Endothelial cell (in vitro differentiated cells): ENCODE data around the gene TBC1D20. TPM values are rescaled to one million over a fixed set of nuclear protein-coding genes. Genes with fewer than 3 reads are reported as not detected.

Experiments used
- DNase-seq: peaks from one replicate; pipeline ENCODE4 v3.0.0; 2021; ENCODE audit warnings: low spot score
- H3K27ac Mint-ChIP-seq: one replicate; pipeline ENCODE4 v1.8.0; 2021; ENCODE audit warnings: mixed read lengths, inconsistent platforms; ENCODE audit not compliant: unreplicated experiment
- H3K27me3 Mint-ChIP-seq: one replicate; pipeline ENCODE4 v1.8.0; 2021; ENCODE audit warnings: mild to moderate bottlenecking, moderate library complexity, mixed read lengths, inconsistent platforms; ENCODE audit not compliant: unreplicated experiment
- H3K36me3 Mint-ChIP-seq: one replicate; pipeline ENCODE4 v1.8.0; 2021; ENCODE audit warnings: mild to moderate bottlenecking, low read depth, mixed read lengths, inconsistent platforms; ENCODE audit not compliant: unreplicated experiment
- H3K4me1 Mint-ChIP-seq: one replicate; pipeline ENCODE4 v1.8.0; 2021; ENCODE audit warnings: mild to moderate bottlenecking, mixed read lengths, inconsistent platforms; ENCODE audit not compliant: unreplicated experiment
- H3K4me3 Mint-ChIP-seq: one replicate; pipeline ENCODE4 v1.8.0; 2021; ENCODE audit warnings: mild to moderate bottlenecking, mixed read lengths, inconsistent platforms; ENCODE audit not compliant: unreplicated experiment
- H3K9me3 Mint-ChIP-seq: one replicate; pipeline ENCODE4 v1.8.0; 2021; ENCODE audit warnings: mixed read lengths, inconsistent platforms; ENCODE audit not compliant: unreplicated experiment
- total RNA-seq: library from RNA; stranded (reverse); fragmentation: NEBNext Ultra II Directional; extraction: Animal tissue kit (Norgen Biotek cat#: 25700); gene quantifications from one replicate; pipeline ENCODE4 v1.2.1, GENCODE V29; 2021; ENCODE audit not compliant: unreplicated experiment
- TF ChIP-seq, protein P1 (sequence below): fragments of 200-600 bp; sonication (generic); IDR thresholded peaks from one replicate; pipeline ENCODE4 v1.5.0; 2021; ENCODE audit warnings: antibody characterized with exemption; ENCODE audit not compliant: unreplicated experiment

The TBC1D20 gene
- total RNA-seq, 1 donor from 2014 or later = 29.9 TPM

DNA sequence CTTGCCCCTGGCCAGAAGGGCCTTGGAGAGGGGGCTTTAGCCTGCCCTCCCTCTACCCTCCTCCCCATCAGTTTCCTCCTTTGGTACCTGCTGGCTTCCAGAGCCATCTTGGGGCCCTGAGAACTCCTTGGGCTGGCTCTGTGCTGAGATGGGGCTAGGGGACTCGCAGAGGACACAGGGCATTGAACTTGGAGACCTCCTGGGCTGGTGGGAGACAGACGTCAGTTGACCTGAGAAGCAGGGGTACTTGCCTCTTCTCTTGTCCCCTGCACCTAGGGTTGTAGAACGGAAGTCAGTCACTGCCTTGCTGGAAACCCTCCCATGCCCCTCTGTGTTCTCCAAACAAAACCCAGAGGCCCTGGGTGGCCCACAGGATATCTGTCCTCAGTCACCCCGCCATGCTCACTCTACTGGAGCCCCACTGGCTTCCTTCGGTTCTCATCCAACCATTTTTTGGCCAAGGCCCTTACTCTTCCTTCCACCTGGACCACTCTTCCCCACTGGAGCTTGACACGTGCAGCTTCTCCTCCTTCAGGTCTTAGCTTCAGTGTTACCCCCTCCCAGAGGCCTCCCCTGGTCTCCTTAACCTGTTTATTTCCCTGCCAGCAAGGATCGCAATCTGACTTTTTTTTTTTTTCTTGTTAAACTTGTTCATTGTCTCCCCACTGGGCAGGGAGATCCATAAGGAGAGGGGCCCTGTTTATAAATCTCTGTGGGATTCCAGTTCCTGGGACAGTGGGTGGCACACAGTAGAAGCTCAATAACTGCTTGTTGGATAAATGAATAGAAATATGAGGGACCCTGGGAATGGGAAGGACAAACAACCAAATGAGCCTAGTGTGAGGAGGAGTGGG, 53.3 kb downstream of the TBC1D20 start:
- Mint-ChIP-seq H3K36me3 (peaks cover 33% of the 10 kb centered on the region), H3K4me3 (peak overlapping the region; percentile 93), H3K4me1 (peaks cover 22% of the 10 kb centered on the region), H3K9me3 (no peaks in the 10 kb centered on the region), H3K27ac (peak overlapping the region; percentile 48), H3K27me3 (peaks cover 9% of the 10 kb centered on the region)
- DNase-seq = no peak
- TF ChIP-seq, protein P1, sequence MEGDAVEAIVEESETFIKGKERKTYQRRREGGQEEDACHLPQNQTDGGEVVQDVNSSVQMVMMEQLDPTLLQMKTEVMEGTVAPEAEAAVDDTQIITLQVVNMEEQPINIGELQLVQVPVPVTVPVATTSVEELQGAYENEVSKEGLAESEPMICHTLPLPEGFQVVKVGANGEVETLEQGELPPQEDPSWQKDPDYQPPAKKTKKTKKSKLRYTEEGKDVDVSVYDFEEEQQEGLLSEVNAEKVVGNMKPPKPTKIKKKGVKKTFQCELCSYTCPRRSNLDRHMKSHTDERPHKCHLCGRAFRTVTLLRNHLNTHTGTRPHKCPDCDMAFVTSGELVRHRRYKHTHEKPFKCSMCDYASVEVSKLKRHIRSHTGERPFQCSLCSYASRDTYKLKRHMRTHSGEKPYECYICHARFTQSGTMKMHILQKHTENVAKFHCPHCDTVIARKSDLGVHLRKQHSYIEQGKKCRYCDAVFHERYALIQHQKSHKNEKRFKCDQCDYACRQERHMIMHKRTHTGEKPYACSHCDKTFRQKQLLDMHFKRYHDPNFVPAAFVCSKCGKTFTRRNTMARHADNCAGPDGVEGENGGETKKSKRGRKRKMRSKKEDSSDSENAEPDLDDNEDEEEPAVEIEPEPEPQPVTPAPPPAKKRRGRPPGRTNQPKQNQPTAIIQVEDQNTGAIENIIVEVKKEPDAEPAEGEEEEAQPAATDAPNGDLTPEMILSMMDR = no peak

DNA sequence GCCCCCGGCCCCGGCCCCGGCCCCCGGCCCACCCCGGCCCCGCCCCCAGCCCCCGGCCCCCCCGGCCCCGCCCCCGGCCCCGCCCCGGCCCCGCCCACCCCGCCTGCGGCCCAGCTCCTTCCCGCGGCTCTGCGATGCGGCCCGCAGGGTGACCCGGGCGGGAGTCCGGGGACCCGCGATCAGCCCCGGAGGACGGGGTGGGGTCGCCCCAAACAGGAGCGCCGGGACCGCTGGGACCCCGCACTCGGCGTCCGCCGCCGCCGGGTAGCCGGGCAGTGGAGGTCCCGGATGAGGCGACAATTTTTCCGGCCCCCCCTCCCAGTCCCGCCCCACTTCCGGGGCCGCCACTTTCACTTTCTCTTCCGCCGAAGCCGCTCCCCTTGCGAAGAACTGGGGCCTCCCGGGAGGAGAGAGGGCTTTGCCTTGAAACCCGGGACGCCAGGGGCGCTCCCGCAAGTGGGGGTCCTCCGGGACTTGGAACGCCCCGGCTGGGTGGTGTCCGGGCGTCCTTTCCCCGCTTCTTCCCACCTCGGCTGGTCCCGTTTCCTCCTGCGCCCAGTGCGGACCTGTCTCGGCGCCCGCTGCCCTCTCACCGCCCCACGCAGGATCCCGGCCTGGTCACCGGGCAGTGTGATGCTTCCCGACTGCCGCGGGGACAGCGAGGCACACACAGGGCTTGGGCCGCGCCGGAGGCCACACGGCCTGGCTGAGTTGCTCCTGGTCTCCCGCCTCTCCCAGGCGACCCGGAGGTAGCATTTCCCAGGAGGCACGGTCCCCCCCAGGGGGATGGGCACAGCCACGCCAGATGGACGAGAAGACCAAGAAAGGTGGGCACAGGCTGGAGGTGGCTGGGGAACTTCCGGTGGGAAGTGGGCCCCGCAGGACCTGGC, 54.1 kb downstream of the TBC1D20 start, which contains the start of gene RBCK1:
Gene RBCK1, plus strand, starts transcription at position 347 of the 890 bp plus-strand sequence. Its CDS starts 459 bp downstream, at position 806.
- peaks cover 20% of the 10 kb centered on the region for H3K4me1 Mint-ChIP-seq
- H3K27ac Mint-ChIP-seq = peak within 1 kb of the TSS; percentile 76
- H3K36me3 Mint-ChIP-seq = peaks cover 33% of the 10 kb centered on the region
- peak within 1 kb of the TSS; percentile 96 for H3K4me3 Mint-ChIP-seq
- H3K27me3 Mint-ChIP-seq = peaks cover 9% of the 10 kb centered on the region
- peak; percentile 55 for DNase-seq
- TF ChIP-seq, protein P1 = no peak
- no peaks in the 10 kb centered on the region for H3K9me3 Mint-ChIP-seq

DNA sequence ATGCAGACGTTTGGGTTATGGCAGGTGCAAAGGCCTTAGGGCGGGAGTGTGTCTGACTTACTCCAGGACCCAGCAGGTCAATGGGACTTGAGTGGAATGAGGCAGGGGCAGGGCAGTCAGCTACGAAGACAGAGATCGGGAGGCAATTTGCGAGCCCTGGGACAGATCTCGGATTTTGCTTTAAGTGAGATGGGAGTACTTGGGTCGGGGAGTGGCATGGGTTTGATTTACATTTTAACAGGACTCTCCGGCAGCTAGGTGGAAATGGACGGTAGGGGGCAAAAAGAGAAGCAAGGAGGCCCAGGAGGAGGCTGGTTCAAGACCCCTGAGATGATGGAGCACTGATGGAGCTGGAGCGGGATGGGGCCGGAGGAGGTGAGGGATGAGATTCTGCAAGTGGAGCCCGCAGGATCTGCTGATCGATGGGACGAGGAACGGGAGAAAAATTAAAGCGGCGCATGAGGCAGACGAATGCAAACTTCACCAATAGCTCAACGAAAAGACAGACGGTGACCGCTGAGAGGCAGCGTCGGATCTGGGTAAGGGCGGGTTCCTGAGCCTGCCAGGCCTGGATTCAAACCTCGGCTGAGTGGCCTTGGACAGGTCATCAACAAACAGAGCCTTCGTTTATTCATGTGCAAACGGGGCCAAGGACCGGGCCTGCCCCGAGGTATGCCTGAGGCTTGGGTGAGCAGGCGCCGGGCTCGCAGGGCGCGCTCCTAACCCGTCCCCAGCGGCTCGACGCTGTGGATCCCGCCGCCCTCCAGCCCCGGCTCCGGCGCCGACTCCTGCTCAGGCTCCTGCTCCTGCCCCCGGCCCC, 55.0 kb downstream of the TBC1D20 start:
- H3K4me3 Mint-ChIP-seq = peak overlapping the region; percentile 96
- DNase-seq = peak; percentile 73
- peak overlapping the region; percentile 76 for H3K27ac Mint-ChIP-seq
- H3K27me3 Mint-ChIP-seq = peaks cover 9% of the 10 kb centered on the region
- peaks cover 29% of the 10 kb centered on the region for H3K36me3 Mint-ChIP-seq
- TF ChIP-seq, protein P1 = no peak
- H3K4me1 Mint-ChIP-seq = peaks cover 20% of the 10 kb centered on the region
- no peaks in the 10 kb centered on the region for H3K9me3 Mint-ChIP-seq

DNA sequence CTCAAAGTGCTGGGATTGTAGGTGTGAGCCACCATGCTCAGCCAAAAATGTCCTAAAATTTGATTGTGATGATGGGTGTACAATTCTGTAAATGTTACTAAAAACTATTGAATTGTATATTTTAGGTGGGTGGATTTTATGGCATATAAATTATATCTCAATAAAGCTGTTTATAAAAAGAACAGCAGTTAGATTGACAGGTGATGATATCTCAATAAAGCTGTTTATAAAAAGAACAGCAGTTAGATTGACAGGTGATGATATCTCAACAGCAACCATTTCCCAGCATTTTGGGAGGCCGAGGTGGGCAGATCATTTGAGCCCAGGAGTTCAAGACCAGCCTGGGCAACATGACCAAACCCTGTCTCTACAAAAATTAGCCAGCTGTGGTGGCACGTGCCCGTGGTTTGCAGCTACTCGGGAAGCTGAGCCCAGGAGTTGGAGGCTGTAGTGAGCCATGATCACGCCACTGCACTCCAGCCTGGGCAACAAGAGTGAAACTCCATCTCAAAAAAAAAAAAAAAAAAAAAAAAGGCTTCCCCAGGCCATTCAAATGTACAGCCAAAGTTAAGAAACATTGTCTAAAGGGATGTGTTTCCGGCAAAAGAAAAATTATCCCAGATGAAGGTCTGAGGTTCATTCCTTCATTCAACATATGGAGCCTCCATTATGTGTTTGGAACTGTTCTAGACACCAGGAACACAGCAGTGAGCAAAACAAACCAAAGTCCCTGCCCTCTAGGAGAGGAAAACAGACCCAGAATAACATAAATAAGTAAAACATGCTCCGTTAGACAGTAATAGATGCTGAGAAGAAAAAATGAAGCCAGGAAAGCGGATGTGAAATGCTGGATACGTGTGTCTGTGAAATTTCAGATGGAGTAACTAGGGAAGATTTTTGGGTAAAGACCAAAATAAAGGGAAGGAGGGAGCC, 55.9 kb downstream of the TBC1D20 start:
- DNase-seq = no peak
- Mint-ChIP-seq H3K27me3 (peaks cover 9% of the 10 kb centered on the region), H3K27ac (peak overlapping the region; percentile 76), H3K4me1 (peaks cover 20% of the 10 kb centered on the region), H3K9me3 (no peaks in the 10 kb centered on the region), H3K4me3 (peak overlapping the region; percentile 96), H3K36me3 (peaks cover 22% of the 10 kb centered on the region)
- TF ChIP-seq, protein P1 = no peak
